Keratinocyte (primary cell): ENCODE data around the gene FRMD4B. TPM values are rescaled to one million over a fixed set of nuclear protein-coding genes. Genes with fewer than 3 reads are reported as not detected.

Source experiments
- DNase-seq: peaks from one replicate; pipeline ENCODE4 v3.0.0-alpha.2; 2011; ENCODE audit warnings: low read depth, missing footprints, low spot score
- FAIRE-seq: peaks from 2 replicates; lab custom pipeline; 2011; peaks lifted over from hg19 to GRCh38; lab: Jason Lieb, UNC
- H2AFZ ChIP-seq: 2 replicates; pipeline ENCODE4 v1.6.0; 2012; ENCODE audit warnings: low read length, control low read depth, inconsistent platforms; ENCODE audit not compliant: control insufficient read depth
- H3K27ac ChIP-seq: 2 replicates; pipeline ENCODE4 v1.5.1; 2011; ENCODE audit warnings: low read length; ENCODE audit not compliant: control insufficient read depth, insufficient read depth
- H3K27me3 ChIP-seq: 3 replicates; pipeline ENCODE4 v1.6.0; 2011; ENCODE audit warnings: low read length; ENCODE audit not compliant: control insufficient read depth, insufficient read depth; ENCODE audit errors: extremely low read depth
- H3K36me3 ChIP-seq, 2 experiments: 2 replicates in 1 of 2; 3 replicates in 1 of 2; pipeline ENCODE4 v1.5.1; 2011; ENCODE audit warnings: low read length in 2 of 2, mild to moderate bottlenecking in 1 of 2; ENCODE audit not compliant: control insufficient read depth in 2 of 2, insufficient read depth in 2 of 2; ENCODE audit errors: extremely low read depth in 1 of 2
- H3K4me1 ChIP-seq: 3 replicates; pipeline ENCODE4 v1.5.1; 2011; ENCODE audit warnings: low read length; ENCODE audit not compliant: control insufficient read depth, insufficient read depth; ENCODE audit errors: extremely low read depth
- H3K4me2 ChIP-seq: 3 replicates; pipeline ENCODE4 v1.6.0; 2011; ENCODE audit warnings: low read depth, low read length; ENCODE audit not compliant: control insufficient read depth, insufficient read depth; ENCODE audit errors: extremely low read depth
- H3K4me3 ChIP-seq, 3 experiments: fragments of 200-600 bp in 1 of 3; sonication (generic) in 1 of 3; 2 replicates in 2 of 3; 3 replicates in 1 of 3; pipeline ENCODE4 v1.5.1; 2011 to 2016; ENCODE audit warnings: low read length in 3 of 3, mild to moderate bottlenecking in 3 of 3, control low read depth in 2 of 3, inconsistent platforms in 1 of 3, low read depth in 1 of 3, mixed read lengths in 1 of 3, mixed run types in 1 of 3, moderate library complexity in 1 of 3; ENCODE audit not compliant: control insufficient read depth in 2 of 3, insufficient read depth in 2 of 3; ENCODE audit errors: extremely low read depth in 1 of 3
- H3K79me2 ChIP-seq: 2 replicates; pipeline ENCODE4 v1.6.0; 2012; ENCODE audit warnings: low read length; ENCODE audit not compliant: control insufficient read depth, insufficient read depth
- H3K9ac ChIP-seq: 3 replicates; pipeline ENCODE4 v1.6.0; 2011; ENCODE audit warnings: low read length; ENCODE audit not compliant: control insufficient read depth, insufficient read depth; ENCODE audit errors: extremely low read depth
- H3K9me1 ChIP-seq: 3 replicates; pipeline ENCODE4 v1.6.0; 2011; ENCODE audit warnings: low read length; ENCODE audit not compliant: control insufficient read depth, insufficient read depth; ENCODE audit errors: extremely low read depth
- H3K9me3 ChIP-seq: 2 replicates; pipeline ENCODE4 v1.5.1; 2012; ENCODE audit warnings: low read depth, low read length; ENCODE audit not compliant: control insufficient read depth
- H4K20me1 ChIP-seq: 3 replicates; pipeline ENCODE4 v1.6.0; 2011; ENCODE audit warnings: low read length; ENCODE audit not compliant: control insufficient read depth, insufficient read depth; ENCODE audit errors: extremely low read depth
- EZH2 ChIP-seq: IDR thresholded peaks from one replicate; pipeline ENCODE4 v1.6.1; 2012; ENCODE audit warnings: inconsistent platforms, mild to moderate bottlenecking, low read length, moderate library complexity
- dilution Hi-C: fragments of 300-500 bp; cut with MboI; formaldehyde crosslinking; loops from one replicate; pipeline ENCODE4 v1.7.0; 2020; ENCODE audit warnings: low sequenced_read_pairs; ENCODE audit not compliant: extremely low pct_ligation_motif_present
- polyA plus RNA-seq, 5 experiments: library from polyadenylated mRNA; depleted of rRNA in 3 of 5; stranded (reverse) in 3 of 5; stranded (forward) in 1 of 5; unstranded in 1 of 5; fragments of >200 nt; gene quantifications; 1 replicate in 1 of 5; 2 replicates in 3 of 5; 3 replicates in 1 of 5; pipeline versions ENCODE4 v1.2.1 to v1.2.3, GENCODE V29; 2011 to 2012; ENCODE audit warnings: missing spikeins in 2 of 5, low read depth in 1 of 5, low replicate concordance in 1 of 5
- TF ChIP-seq, protein P1 (sequence below), 3 experiments: IDR thresholded peaks in 1 of 3; conservative IDR thresholded peaks in 1 of 3; optimal IDR thresholded peaks in 1 of 3; 2 replicates in 2 of 3; 3 replicates in 1 of 3; pipeline versions ENCODE3 to v1.5.1; 2011; ENCODE audit warnings: low read length in 3 of 3, mild to moderate bottlenecking in 3 of 3, moderate library complexity in 2 of 3, control low read depth in 1 of 3, inconsistent platforms in 1 of 3; ENCODE audit not compliant: insufficient read depth in 2 of 3; ENCODE audit errors: extremely low read depth in 1 of 3

The FRMD4B gene
- polyA plus RNA-seq, 1 donor (not counting 4 experiments of a cell fraction or from before 2014, with no cell fraction given), result 48.3 TPM

DNA sequence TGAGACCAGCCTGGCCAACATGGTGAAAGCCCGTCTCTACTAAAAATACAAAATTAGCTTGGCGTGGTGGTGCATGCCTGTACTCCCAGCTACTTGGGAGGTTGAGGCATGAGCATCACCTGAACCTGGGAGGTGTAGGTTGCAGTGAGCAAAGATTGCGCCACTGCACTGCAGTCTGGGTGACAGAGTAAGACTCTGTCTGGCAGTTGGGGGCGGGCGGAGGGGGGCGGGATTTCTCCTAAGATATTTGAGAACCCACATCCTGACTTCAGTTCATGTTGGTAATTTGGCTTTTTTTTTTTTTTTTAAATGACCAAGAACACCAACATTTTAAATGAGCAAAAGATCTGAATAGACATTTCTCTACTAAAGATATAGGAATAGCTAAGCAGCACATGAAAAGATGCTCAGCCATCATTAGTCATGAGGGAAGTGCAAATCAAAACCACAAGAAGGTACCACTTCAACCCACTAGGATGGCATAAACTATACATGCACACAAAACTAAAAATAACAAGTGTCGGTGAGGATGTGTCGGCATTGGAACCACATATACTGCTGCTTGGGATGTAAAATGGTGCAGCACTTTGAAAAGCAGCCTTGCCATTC, 187.9 kb downstream of the FRMD4B start:
- Histone ChIP-seq H3K27me3 (no peaks in the 10 kb centered on the region), H3K36me3 (peaks cover 19 to 37% of the 10 kb centered on the region in 2 experiments), H3K9me3 (no peaks in the 10 kb centered on the region), H3K27ac (no peak overlapping the region), H3K4me3 (no peak overlapping the region), H4K20me1 (no peaks in the 10 kb centered on the region), H3K9me1 (no peaks in the 10 kb centered on the region), H3K4me2 (no peak overlapping the region), H2AFZ (no peak overlapping the region), H3K4me1 (peaks cover 16% of the 10 kb centered on the region), H3K79me2 (peaks cover 3% of the 10 kb centered on the region), H3K9ac (no peak overlapping the region)
- no peak for FAIRE-seq
- DNase-seq, result no peak
- no peak for TF ChIP-seq EZH2
- TF ChIP-seq, protein P1, sequence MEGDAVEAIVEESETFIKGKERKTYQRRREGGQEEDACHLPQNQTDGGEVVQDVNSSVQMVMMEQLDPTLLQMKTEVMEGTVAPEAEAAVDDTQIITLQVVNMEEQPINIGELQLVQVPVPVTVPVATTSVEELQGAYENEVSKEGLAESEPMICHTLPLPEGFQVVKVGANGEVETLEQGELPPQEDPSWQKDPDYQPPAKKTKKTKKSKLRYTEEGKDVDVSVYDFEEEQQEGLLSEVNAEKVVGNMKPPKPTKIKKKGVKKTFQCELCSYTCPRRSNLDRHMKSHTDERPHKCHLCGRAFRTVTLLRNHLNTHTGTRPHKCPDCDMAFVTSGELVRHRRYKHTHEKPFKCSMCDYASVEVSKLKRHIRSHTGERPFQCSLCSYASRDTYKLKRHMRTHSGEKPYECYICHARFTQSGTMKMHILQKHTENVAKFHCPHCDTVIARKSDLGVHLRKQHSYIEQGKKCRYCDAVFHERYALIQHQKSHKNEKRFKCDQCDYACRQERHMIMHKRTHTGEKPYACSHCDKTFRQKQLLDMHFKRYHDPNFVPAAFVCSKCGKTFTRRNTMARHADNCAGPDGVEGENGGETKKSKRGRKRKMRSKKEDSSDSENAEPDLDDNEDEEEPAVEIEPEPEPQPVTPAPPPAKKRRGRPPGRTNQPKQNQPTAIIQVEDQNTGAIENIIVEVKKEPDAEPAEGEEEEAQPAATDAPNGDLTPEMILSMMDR (optimal IDR thresholded peaks at IDR 0.05 in 1 of 3, IDR thresholded peaks at IDR 0.05 in 1 of 3, conservative IDR thresholded peaks at IDR 0.05 in 1 of 3; ENCODE audit: extremely low read depth in 1 of 3, insufficient read depth in 2 of 3, low read length in 3 of 3), result no peak
- dilution Hi-C loops, result no loop called here

DNA sequence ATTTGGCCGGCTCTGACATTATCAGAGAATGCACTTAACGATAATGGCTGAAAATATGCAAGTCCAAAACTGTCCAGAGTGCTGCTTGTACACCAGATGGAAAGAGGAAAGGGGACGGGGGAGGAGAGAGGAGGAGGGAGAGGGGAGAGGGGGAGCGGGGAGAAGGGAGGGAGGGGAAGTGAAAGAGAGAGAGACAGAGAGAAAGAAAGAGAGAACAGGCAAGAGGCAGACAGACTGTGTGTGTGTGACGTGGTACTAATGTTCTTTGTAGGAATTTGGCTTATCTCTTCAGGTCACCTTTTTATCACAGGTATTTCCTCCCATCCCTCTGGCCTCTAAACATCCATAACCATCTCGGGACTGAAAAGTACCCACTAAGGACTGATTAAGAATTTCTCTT, 188.4 kb downstream of the FRMD4B start:
- H3K79me2 ChIP-seq, result peaks cover 3% of the 10 kb centered on the region
- no peaks in the 10 kb centered on the region for H3K9me1 ChIP-seq
- dilution Hi-C loops, result no loop called here
- no peak overlapping the region for H2AFZ ChIP-seq
- H3K9me3 ChIP-seq, result no peaks in the 10 kb centered on the region
- H4K20me1 ChIP-seq, result no peaks in the 10 kb centered on the region
- H3K27me3 ChIP-seq, result no peaks in the 10 kb centered on the region
- no peak overlapping the region for H3K27ac ChIP-seq
- no peak overlapping the region for H3K4me2 ChIP-seq
- peaks cover 16% of the 10 kb centered on the region for H3K4me1 ChIP-seq
- no peak overlapping the region for H3K4me3 ChIP-seq
- FAIRE-seq (no peak), DNase-seq (no peak)
- TF ChIP-seq, protein P1 (optimal IDR thresholded peaks at IDR 0.05 in 1 of 3, IDR thresholded peaks at IDR 0.05 in 1 of 3, conservative IDR thresholded peaks at IDR 0.05 in 1 of 3; ENCODE audit: extremely low read depth in 1 of 3, insufficient read depth in 2 of 3, low read length in 3 of 3), result no peak
- TF ChIP-seq EZH2, result no peak
- no peak overlapping the region for H3K9ac ChIP-seq
- H3K36me3 ChIP-seq, result peaks cover 22 to 43% of the 10 kb centered on the region in 2 experiments
